HEK293 (cell line): ENCODE results near the gene DIP2B.

ENCODE experiments used
- CTCF ChIA-PET: fragments of 350-600 bp; formaldehyde crosslinking; extraction: SDS; loops from one replicate; lab custom pipeline; 2021; ENCODE audit warnings: antibody characterized with exemption; lab: Yijun Ruan, JAX
- POLR2A ChIA-PET: fragments of 300-600 bp; formaldehyde crosslinking; extraction: SDS; loops from one replicate; lab custom pipeline; 2020; ENCODE audit warnings: antibody characterized with exemption, inconsistent platforms; lab: Yijun Ruan, JAX
- H3K27ac ChIP-seq: fragments of 200-500 bp; sonication (Bioruptor generic); 2 replicates; pipeline ENCODE4 v1.5.1; 2014; ENCODE audit warnings: low read depth, low read length, control low read depth, inconsistent platforms; ENCODE audit errors: extremely low read depth
- H3K36me3 ChIP-seq, 2 experiments: fragments of 200-500 bp in 1 of 2; sonication (Bioruptor generic) in 1 of 2; 1 replicate in 1 of 2; 2 replicates in 1 of 2; pipeline ENCODE4 v1.5.1; 2014 to 2017; ENCODE audit warnings: inconsistent platforms in 2 of 2, low read length in 2 of 2; ENCODE audit not compliant: control insufficient read depth in 2 of 2, insufficient read depth in 1 of 2
- H3K4me1 ChIP-seq: fragments of 200-500 bp; sonication (Bioruptor generic); 2 replicates; pipeline ENCODE4 v1.5.1; 2014; ENCODE audit warnings: mild to moderate bottlenecking, low read length, inconsistent platforms; ENCODE audit not compliant: control insufficient read depth, insufficient read depth
- H3K4me3 ChIP-seq: 2 replicates; pipeline ENCODE4 v1.5.1; 2011; ENCODE audit warnings: low read depth, mild to moderate bottlenecking, control low read depth, low read length, moderate library complexity
- H3K9me3 ChIP-seq: fragments of 200-500 bp; sonication (Bioruptor generic); 2 replicates; pipeline ENCODE4 v1.5.1; 2014; ENCODE audit warnings: low read depth, low read length, inconsistent platforms; ENCODE audit not compliant: control insufficient read depth, insufficient read depth
- CTCF ChIP-seq: fragments of 450-650 bp; formaldehyde crosslinking; IDR thresholded peaks from 2 replicates; pipeline ENCODE4 v1.5.1; 2016; ENCODE audit warnings: missing biosample characterization, missing genetic modification characterization
- EGR2 ChIP-seq: fragments of 450-650 bp; formaldehyde crosslinking; IDR thresholded peaks from 2 replicates; pipeline ENCODE4 v1.5.1; 2016; ENCODE audit warnings: low read depth, missing biosample characterization, missing genetic modification characterization
- OSR2 ChIP-seq: fragments of 450-650 bp; formaldehyde crosslinking; IDR thresholded peaks from 2 replicates; pipeline ENCODE4 v1.5.1; 2016; ENCODE audit warnings: missing biosample characterization, missing genetic modification characterization
- SCRT2 ChIP-seq: fragments of 450-650 bp; formaldehyde crosslinking; IDR thresholded peaks from 2 replicates; pipeline ENCODE4 v1.5.1; 2016; ENCODE audit warnings: missing biosample characterization, missing genetic modification characterization
- SP2 ChIP-seq: fragments of 450-650 bp; formaldehyde crosslinking; IDR thresholded peaks from 2 replicates; pipeline ENCODE4 v1.5.1; 2016; ENCODE audit warnings: missing biosample characterization, missing genetic modification characterization
- ZBTB1 ChIP-seq: fragments of 450-650 bp; formaldehyde crosslinking; IDR thresholded peaks from 2 replicates; pipeline ENCODE4 v1.5.1; 2016; ENCODE audit warnings: missing biosample characterization, missing genetic modification characterization
- ZFHX2 ChIP-seq: fragments of 450-650 bp; formaldehyde crosslinking; conservative IDR thresholded peaks from 2 replicates; pipeline ENCODE4 v1.5.1; 2016; ENCODE audit warnings: missing biosample characterization, missing genetic modification characterization
- ZNF10 ChIP-seq: fragments of 450-650 bp; formaldehyde crosslinking; IDR thresholded peaks from 2 replicates; pipeline ENCODE4 v1.5.1; 2017; ENCODE audit warnings: missing biosample characterization, missing genetic modification characterization
- ZNF132 ChIP-seq: fragments of 450-650 bp; formaldehyde crosslinking; IDR thresholded peaks from 2 replicates; pipeline ENCODE4 v1.5.1; 2017; ENCODE audit warnings: missing biosample characterization, missing genetic modification characterization, borderline replicate concordance
- ZNF18 ChIP-seq: fragments of 450-650 bp; formaldehyde crosslinking; IDR thresholded peaks from 2 replicates; pipeline ENCODE4 v1.5.1; 2016; ENCODE audit warnings: missing biosample characterization, missing genetic modification characterization
- ZNF19 ChIP-seq: fragments of 450-650 bp; formaldehyde crosslinking; IDR thresholded peaks from 2 replicates; pipeline ENCODE4; 2016; ENCODE audit warnings: missing biosample characterization, missing genetic modification characterization, low read depth
- ZNF239 ChIP-seq: fragments of 450-650 bp; formaldehyde crosslinking; IDR thresholded peaks from 2 replicates; pipeline ENCODE4 v1.5.1; 2016; ENCODE audit warnings: missing biosample characterization, missing genetic modification characterization
- ZNF391 ChIP-seq: fragments of 450-650 bp; formaldehyde crosslinking; IDR thresholded peaks from 2 replicates; pipeline ENCODE4 v1.5.1; 2016; ENCODE audit warnings: low read depth, missing biosample characterization, missing genetic modification characterization, borderline replicate concordance
- ZNF510 ChIP-seq: fragments of 450-650 bp; formaldehyde crosslinking; IDR thresholded peaks from 2 replicates; pipeline ENCODE4 v1.5.1; 2018; ENCODE audit warnings: mild to moderate bottlenecking, missing genetic modification characterization, missing biosample characterization; ENCODE audit not compliant: insufficient replicate concordance
- ZNF558 ChIP-seq: fragments of 450-650 bp; formaldehyde crosslinking; IDR thresholded peaks from 2 replicates; pipeline ENCODE4 v1.5.1; 2016; ENCODE audit warnings: missing biosample characterization, missing genetic modification characterization
- ZNF596 ChIP-seq: fragments of 450-650 bp; IDR thresholded peaks from 2 replicates; pipeline ENCODE4 v1.5.0; 2018; ENCODE audit warnings: missing biosample characterization, mild to moderate bottlenecking, missing genetic modification characterization, moderate library complexity
- ZNF777 ChIP-seq: fragments of 450-650 bp; formaldehyde crosslinking; IDR thresholded peaks from 2 replicates; pipeline ENCODE4 v1.5.1; 2017; ENCODE audit warnings: missing biosample characterization, missing genetic modification characterization, borderline replicate concordance
- ZNF785 ChIP-seq: fragments of 450-650 bp; formaldehyde crosslinking; IDR thresholded peaks from 2 replicates; pipeline ENCODE4 v1.5.1; 2016; ENCODE audit warnings: missing biosample characterization, missing genetic modification characterization
- TF ChIP-seq, protein P1 (sequence below): fragments of 450-650 bp; formaldehyde crosslinking; IDR thresholded peaks from 2 replicates; pipeline ENCODE4 v1.5.1; 2016; ENCODE audit warnings: missing biosample characterization, missing genetic modification characterization

Gene DIP2B

DNA sequence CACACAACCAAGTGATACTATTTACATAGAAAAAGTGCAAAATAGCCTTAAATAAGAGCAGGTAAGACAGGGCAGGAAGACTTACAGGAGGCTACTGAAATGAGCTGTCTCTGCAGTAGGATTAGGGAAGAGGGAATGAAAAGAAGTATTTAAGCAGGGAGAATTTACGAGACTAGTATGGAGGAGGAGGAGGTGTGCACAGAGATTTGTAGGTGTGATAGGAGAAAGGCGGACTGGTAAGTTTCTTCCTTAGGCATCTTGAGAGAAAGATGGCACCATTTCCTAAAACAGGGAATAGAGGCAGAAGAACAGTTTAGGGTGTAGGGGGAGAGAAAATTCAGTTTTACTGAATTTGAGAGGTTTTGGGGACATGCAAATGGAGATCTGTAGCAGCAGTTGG lies 25.7 kb downstream of the DIP2B start:
- no peaks in the 10 kb centered on the region for H3K9me3 ChIP-seq
- peaks cover 11% of the 10 kb centered on the region for H3K4me1 ChIP-seq
- no peaks in the 10 kb centered on the region; a peak in 1 of 3 replicates for H3K36me3 ChIP-seq
- POLR2A ChIA-PET = no interaction called here
- CTCF ChIA-PET = no interaction called here
- H3K27ac ChIP-seq = no peak overlapping the region
- H3K4me3 ChIP-seq = no peak overlapping the region
- TF ChIP-seq ZNF785 (tag by site-specific recombination) = no peak
- TF ChIP-seq ZNF596 (tag by site-specific recombination) = no peak
- peak; percentile 62; the same call in 1 of the 2 replicates for TF ChIP-seq EGR2 (tag by site-specific recombination)
- no peak for TF ChIP-seq ZNF391 (tag by site-specific recombination)
- no peak for TF ChIP-seq ZBTB1
- TF ChIP-seq ZNF132 (tag by site-specific recombination) = no peak
- TF ChIP-seq CTCF (tag by site-specific recombination) = no peak
- peak; percentile 49 for TF ChIP-seq ZNF18
- peak; percentile 41 for TF ChIP-seq ZFHX2 (tag by site-specific recombination)
- no peak for TF ChIP-seq ZNF510
- TF ChIP-seq, protein P1, sequence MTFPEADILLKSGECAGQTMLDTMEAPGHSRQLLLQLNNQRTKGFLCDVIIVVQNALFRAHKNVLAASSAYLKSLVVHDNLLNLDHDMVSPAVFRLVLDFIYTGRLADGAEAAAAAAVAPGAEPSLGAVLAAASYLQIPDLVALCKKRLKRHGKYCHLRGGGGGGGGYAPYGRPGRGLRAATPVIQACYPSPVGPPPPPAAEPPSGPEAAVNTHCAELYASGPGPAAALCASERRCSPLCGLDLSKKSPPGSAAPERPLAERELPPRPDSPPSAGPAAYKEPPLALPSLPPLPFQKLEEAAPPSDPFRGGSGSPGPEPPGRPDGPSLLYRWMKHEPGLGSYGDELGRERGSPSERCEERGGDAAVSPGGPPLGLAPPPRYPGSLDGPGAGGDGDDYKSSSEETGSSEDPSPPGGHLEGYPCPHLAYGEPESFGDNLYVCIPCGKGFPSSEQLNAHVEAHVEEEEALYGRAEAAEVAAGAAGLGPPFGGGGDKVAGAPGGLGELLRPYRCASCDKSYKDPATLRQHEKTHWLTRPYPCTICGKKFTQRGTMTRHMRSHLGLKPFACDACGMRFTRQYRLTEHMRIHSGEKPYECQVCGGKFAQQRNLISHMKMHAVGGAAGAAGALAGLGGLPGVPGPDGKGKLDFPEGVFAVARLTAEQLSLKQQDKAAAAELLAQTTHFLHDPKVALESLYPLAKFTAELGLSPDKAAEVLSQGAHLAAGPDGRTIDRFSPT (tag by site-specific recombination) = no peak

GRCh38 chr12:50533203-50533584 lies 28.4 kb downstream of the DIP2B start:
- H3K4me3 ChIP-seq = no peak overlapping the region
- ChIA-PET CTCF (no interaction called here), POLR2A (interaction anchor here (0.6 kb wide), 1 partner anchor 229 kb away, joined by 5 read pairs; no protein-coding TSS in a partner anchor)
- H3K4me1 ChIP-seq = peaks cover 13% of the 10 kb centered on the region
- no peak for TF ChIP-seq CTCF (tag by site-specific recombination)
- TF ChIP-seq ZNF10 (tag by site-specific recombination) = peak; percentile 22; the same call in 1 of the 2 replicates
- H3K36me3 ChIP-seq = no peaks in the 10 kb centered on the region; a peak in 1 of 3 replicates
- H3K9me3 ChIP-seq = no peaks in the 10 kb centered on the region
- H3K27ac ChIP-seq = peak overlapping the region; percentile 13; the same call in 1 of the 2 replicates

DNA sequence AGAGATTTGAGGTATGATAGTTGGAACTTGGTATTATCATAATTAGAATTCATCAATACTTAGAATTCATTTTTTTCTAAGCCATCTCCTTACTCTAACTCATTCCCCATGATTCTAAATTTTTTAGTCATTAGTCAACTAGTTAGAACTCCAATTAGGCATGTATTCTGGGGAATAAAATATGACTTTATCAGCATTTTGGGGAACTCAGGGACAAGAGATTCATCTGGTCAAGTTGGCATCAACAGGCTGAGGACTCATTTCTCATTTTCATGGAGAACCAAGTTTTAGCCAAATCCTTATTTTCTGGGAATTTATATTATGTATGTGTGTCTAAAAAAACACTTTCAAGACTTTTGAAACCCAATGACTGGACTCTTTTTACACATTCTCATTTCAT lies 29.2 kb downstream of the DIP2B start:
- CTCF ChIA-PET = no interaction called here
- Histone ChIP-seq H3K36me3 (no peaks in the 10 kb centered on the region; a peak in 1 of 3 replicates), H3K4me3 (no peak overlapping the region), H3K4me1 (peaks cover 13% of the 10 kb centered on the region), H3K27ac (no peak overlapping the region)
- POLR2A ChIA-PET = interaction anchor here (0.7 kb wide), 1 partner anchor 9 kb away, joined by 7 read pairs; no protein-coding TSS in a partner anchor
- no peak for TF ChIP-seq ZNF239 (tag by site-specific recombination)
- TF ChIP-seq ZNF510 = no peak
- no peak for TF ChIP-seq OSR2 (tag by site-specific recombination)
- TF ChIP-seq ZNF558 (tag by site-specific recombination) = no peak
- no peak for TF ChIP-seq SCRT2
- TF ChIP-seq ZNF19 = no peak
- no peak for TF ChIP-seq ZNF777 (tag by site-specific recombination)
- TF ChIP-seq SP2 = no peak
- TF ChIP-seq, all 188 proteins: peak for 0
- H3K9me3 ChIP-seq = no peaks in the 10 kb centered on the region
